Measurements from ENCODE around the gene TAS1R2. TPM values are rescaled to one million over a fixed set of nuclear protein-coding genes. Genes with fewer than 3 reads are reported as not detected.
"Not testable (repeated sequence)": the region's sequence is repeated elsewhere in the genome, so short reads cannot be mapped to it uniquely, and the experiment has no call there.

The TAS1R2 gene
- total RNA-seq, result not detected

DNA sequence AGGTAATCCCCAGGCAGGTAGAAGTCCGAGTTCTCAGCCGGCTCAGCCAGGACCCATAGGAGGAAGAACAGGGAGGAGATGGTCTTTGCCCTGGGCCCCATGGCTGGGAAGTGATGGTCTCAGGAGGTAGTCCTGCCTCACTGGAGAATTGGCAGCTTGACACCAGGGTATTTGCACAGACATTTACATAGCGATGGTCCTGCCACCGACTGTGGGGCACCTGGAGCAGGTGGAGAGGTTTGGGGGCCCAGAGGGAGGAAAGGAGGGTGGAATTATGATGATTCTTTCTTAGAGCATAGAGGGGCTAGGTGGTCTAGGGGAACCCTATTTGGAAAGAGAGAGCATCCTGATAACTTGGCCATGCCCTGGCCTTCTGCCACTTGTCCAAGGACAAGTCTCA lies at the start of gene TAS1R2:
Gene TAS1R2, minus strand, starts transcription at position 101 of the 400 bp plus-strand sequence. Its CDS starts 0 bp downstream, at position 101.
- DNase-seq, result no peak

DNA sequence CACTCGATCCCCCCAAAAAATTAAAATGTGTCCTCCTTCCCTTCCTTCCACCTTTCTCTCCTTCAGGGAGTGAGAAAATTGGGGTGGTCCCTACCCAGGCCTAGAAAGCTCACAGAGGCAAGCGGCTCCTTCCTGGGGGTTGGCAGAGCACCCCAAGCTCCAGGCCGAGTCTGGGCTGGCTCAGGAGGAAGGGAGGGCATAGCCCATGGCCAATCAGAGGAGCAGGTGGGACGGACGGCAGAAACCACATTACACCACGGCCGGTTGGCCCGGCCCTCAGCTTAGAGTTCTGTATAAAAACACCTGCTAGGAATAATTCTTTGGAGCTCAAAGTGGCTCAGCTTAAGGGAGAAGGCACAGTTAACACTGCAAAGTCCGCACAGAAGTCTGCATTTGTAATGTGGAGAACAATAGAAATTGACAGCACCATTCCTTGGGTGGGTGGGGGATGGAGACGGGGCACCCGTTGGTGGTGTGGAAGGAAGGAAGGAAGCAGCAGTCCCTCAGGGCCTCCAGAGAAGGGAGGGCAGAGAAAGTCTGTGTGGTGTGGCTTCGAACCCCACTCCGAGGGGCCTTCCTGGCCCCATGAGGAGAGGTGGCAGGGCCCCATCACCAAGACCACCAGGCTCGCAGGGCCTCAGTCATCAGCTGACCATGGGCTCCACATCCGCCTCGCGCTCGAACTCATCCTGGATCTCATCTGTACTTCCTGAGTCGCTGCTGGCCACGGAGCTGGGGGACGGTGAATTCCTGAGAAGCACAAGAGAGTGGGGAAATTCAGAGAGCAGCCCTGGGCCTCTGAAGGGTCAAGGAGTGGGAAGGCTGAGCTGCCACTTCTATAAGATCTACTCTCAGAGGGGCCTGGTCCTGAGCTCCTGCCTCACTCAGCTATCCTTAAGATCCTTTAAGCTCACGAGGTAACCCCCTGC lies 48.7 kb upstream of the TAS1R2 start:
- no peak for DNase-seq

DNA sequence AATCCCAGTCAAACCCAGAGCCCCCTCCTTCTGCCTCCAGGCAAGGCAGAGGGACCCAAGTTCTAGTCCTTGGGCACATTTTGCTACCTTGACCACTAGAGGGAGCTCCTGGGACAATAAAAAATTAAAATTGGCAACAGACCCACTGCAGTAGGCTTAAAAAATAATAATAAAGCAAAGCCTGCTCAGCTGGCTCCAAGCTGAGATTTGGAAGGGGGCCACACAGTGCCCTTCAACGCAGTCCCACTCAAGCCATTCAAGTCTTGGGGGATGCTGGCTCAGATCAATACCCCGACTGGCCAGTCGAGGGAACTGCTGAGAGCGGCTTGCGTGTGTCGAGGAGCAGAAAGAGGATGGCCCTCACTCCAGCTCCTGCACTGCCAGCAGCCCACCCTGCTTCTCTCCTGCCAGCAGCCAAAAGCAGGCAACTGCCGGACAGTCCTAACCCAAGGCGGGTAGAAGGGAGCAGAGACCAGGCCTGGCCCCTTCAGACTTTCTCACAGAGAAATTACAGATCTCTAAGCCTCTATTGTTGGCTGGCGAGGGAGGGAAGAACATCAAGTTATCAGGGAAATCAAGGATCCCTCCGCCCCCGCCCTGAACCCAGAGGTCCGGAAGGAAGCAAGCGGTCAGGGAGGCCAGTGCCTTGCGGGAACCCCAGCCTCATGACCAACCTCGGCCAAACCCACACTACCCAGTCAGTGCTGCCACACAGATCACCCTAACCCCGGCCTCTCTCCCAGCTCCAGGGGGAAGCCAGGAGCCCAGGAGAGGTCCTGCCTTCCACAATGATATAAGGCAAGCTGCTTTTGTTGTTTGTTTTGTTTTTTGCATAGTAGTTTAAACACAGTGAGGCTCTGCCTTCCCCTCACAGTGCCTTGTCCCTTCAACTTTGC lies 47.8 kb upstream of the TAS1R2 start:
- DNase-seq, result peak; percentile 31

DNA sequence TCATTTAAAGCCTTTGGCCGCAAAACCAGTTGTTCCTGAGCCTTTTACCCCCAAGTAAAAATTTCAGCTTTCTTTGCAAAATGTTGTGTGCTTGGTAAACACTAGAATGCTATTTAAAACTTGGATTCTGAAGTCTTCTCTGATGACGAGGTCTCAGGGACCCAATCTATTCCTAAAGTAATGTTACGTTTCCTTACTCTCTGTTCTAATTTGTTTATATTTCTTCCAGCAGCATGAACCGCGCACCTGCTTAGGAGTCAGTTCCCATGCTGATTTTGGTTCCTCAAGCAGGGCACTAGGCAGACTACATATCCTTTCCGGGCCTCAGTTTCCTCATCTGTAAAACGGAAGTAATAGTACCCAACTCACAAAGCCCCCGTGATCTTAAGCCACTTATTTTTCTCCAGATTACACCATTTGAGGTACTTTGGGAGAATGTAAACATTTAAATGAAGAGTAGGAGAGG lies 43.9 kb upstream of the TAS1R2 start:
- DNase-seq, result no peak

DNA sequence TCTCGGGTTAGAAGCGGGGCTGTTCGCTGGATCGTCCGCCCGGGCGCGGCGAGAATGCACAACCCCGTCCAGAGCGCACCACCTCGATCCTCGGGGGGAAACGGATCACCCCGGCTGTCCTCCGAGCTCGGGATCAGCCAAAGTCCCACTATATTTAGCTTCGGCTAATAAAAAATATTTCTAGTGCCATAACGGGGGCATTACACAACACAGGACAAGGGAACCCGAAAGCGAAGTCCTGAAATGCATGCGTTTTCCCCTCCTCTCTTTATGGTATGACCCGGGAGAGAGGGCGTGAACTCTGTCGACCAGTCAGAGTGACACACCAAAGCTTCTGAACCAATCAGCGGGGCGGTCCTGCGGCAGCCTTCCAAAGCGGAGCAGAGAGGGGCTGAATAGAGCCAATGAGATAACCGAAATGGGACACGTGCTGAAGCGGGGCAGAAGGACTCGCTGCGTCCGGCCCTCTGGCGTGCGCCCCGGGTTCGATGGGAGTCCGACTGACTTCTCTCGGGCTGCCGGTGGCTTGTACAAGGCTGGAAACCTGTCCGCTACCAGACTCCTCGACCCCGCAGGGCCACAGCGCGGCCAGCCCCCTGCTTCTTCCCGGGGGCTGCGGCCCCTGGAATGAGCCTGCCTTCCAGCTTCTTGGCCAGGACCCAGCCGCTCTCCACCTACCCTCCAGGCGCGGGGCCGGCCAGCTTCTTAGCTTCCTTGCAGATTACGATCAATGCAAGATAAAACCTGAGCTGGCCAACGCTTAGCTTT lies 43.2 kb upstream of the TAS1R2 start, which contains the start of gene ALDH4A1:
Gene ALDH4A1, minus strand, starts transcription at position 33 of the 768 bp plus-strand sequence. Its CDS starts 32 bp downstream, at position 1.
- peak; percentile 97 for DNase-seq

DNA sequence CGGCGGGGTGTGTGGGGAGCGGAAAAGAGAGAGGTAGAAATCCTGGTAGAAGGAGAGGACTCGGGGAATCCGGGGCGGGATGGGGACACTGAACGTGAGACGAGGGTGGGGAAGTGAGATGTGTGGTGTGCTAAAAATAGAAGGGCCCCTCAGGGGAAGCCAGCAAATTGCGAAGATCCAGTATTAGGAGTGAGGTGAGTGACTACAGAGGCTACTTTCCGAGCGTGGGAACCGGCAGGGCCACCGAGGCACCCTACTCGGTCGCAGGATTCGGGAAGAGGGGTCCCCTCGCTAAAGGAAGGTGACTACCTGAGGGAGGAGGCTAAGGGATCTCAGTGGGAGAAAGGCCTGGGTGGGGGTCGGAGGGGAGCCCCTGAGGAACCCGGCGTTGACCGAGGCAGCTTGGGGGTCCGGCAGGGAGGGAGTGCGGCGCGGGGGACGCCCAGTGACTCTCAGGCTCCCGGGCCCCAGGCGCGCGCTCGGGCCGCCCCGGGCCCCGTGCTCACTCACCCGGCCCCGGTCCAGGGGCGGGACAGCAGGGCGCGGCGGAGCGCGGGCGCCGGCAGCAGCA lies 42.6 kb upstream of the TAS1R2 start:
- DNase-seq, result no peak

DNA sequence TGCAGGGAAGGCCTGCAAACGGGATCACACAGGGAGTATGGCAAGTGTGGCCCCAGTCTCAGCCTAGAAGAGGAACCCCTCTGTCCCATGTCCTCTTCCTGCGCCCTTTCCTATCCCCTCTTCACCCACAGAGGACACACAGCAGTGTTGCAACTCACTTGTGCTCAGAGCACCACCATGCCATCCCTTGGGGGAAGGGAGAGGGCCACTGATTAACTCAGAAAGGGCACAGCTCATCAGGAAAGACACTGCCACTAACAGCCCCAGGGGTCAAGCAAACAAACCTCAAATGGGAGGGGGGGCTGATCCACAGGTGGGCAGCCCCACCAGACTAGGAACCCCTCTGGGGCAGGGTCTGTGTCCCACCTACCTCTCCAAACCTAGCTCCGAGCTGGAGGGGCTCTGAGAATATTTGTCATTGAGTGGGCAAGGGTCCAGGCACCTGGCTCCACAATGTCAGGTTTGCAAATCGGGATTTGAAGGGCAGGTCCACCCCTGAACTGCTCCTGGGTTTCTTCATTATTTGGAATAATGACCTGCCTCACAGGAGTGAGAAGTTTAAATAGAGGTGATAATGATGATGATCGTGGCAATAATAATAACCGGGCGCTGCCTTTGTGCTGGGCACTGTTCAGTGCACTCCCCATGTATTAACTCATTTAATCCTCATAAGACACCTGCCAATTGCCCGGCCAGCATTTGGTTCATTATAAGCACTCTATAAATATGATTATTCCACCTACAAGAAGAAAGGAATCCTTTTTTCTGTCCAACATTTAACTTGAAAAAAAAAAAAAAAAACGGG lies 41.9 kb upstream of the TAS1R2 start:
- no peak for DNase-seq

DNA sequence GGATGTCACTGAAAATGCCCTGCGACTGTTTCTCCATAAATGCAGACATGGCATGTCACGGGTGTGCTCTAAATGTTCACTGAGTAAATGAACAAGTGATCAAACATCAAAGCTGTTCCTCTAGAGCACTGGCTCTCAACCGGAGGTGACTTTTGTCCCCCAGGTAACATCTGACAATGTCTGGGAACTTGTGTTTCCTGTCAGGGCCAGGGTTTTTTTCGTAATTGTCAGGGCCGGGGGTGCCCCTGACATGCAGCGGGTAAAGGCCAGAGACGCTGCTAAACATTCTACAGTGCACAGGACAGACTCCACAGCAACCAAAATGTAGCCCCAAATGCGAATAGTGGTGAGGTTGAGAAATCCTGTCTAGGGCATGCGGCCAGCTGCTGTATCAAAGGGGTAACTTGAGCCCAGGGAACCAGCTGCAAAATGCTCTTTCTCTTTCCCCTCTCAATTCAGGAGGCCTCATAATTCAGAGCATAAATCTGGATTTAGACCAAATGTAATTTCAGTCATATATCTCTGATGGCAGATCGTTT lies 40.9 kb upstream of the TAS1R2 start:
- no peak for DNase-seq

DNA sequence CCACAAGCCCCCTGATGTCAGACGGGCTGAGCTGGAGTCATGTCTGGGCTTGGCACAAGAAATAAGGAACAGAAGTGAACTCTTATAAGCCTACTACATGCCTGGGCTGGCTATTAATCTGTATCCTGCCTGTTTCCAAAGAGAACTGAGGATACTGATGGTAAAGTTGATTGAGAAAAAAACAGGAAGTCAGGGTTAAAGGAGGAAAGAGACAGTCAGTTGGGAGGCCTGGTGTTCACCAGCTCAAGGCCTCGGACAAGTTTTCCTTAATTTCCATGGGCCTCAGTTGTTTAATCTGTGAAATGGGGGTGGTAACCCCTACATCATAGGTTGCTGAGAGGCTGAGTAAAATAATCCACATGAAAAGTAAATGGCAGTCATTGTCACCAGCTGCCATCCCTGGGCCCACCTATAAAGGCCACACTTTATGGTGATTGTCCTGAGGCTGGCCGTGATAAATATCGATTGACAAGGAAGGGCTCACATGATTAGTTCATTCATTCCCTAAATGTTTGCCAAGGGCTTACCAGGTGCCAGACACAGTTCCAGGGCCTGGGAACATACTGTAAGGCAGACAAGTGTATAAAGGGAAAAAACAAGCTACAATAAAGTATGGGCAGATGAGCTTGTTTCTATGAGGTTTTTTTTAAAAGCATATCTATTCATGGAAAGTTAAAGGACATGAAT lies 40.0 kb upstream of the TAS1R2 start:
- DNase-seq, result no peak

DNA sequence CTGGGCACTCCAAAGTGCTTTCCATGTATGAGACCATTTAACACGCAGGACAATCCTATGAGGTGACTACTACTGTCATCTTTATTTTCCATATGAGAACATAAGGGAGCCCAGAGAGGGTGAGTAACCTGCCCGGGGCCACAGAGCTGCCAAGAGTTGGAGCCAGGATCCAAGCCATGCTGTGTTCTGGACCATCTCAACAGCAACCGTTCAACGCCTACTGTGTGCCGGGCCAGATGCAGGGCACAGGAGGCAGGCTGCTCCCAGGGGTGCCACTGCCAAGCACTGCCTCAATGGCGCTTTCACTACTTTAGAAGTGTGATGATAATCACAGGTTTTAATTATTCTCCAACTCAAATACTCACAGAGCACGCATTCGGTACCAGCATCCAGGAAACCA lies 39.1 kb upstream of the TAS1R2 start:
- DNase-seq, result no peak

DNA sequence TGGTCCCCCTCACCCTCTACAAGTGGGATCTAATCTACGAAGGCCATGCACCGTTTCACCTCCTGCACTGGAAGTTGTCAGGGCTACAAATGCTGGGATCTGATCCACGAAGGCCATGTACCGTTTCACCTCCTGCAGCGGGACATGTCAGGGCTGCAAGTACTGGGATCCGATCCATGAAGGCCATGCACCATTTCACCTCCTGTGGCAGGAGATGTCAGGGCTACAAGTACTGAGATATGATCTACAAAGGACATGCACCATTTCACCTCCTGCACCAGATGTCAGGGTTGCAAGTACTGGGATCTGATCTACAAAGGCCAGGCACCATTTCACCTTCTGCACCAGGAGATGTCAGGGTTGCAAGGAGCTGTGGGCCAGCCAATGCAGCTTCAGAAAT lies 35.9 kb upstream of the TAS1R2 start:
- no peak for DNase-seq

DNA sequence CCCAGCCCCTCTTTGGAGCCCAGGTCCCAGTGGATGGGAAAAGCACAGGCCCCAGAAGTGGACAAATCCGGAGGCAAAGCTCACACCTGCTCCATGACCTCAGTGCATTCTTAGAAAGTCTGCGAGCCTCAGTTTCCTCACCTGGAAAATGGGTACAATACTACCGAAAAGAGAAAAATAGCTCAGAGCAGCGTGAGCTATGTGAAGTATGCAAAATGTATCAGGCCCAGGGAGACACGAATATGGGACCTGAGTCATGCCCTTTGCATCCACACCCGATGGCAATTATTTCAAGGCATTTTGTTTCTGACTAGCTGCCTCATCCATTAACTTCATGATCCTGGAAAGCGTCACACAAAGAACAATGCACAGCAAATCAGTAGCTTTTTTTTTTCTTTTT lies 33.7 kb upstream of the TAS1R2 start:
- DNase-seq, result no peak

DNA sequence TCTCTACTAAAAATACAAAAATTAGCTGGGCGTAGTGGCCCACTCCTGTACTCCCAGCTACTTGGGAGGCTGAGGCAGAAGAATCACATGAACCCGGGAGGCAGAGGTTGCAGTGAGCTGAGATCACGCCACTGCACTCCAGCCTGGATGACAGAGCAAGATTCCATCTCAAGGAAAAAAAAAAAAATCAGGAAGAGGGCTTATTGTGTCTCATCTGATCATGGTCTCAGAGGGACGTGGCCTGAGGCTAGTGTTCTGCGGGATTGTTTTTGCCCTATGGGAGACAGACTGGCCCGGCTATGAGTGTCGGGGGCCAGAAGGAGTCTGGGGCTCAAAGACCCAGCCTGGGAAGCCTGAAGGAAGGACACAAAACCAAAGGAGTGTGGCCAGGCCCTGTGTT lies 32.4 kb upstream of the TAS1R2 start:
- not testable (repeated sequence) for DNase-seq

DNA sequence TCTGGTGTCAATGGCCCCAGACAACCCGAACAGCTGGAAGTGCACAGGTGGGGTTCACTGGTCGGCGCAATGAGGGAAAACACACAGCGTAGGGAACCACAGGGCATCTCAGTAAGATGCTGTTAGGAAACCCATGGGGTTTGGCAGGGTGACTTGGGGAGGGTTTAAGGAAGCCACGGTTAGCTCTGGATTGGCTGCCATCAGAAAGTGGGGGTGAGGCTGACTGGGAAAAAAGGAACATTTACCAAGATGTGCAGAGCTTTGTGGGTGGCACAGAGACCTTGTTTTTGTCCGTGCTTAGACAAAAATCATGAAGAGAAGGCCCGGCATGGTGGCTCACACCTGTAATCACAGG lies 31.9 kb upstream of the TAS1R2 start:
- DNase-seq, result no peak

DNA sequence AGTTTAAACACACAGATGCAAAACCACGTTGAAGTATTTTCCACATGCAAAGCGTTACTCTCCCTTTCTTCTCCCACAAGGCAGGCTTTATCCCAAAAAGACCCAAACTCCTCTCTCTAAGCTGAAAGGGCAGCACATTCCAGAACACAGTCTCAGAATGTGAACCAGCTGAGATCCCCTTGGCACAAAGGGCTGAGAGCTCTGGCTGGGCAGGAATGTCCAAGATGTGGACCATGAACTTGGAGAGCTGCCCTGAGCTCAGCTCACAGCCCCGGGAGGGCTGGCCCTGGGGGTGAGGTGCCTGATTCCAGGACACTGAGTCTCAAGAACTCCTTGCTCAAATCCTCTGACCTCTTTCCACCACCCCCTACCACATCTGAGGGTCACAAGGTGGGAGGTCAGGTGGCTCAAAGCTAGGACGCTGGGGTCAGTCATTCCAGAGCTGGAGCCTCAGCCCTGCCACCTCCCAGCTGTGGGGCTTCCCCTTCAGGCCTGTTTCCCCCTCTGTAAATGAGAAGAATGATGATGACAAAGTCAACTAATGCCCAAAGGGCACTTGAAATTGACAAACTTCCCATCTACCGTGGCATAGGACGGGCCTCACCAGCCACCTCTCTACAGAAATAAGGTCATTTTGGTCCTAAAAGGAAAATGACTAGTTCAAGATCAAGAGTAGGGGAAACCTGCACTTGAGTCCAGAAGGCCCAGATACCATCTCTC lies 31.4 kb upstream of the TAS1R2 start:
- no peak for DNase-seq

DNA sequence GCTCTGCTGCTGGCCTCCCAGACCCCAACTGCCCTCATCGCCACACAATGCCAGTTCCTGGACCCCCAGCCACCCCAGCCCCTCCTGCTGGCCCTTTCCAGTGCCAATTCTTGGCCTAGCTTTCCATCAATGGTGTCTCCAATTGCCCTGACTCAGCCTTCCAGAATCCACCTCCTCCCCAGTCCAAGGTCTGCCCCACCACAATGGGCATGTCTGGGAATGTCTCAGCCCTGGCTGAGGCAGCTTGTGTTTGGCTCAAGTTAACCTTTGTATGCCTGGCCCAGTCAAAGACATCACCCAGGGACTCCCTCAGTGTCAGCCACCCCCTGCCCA lies 26.5 kb upstream of the TAS1R2 start:
- DNase-seq, result no peak

DNA sequence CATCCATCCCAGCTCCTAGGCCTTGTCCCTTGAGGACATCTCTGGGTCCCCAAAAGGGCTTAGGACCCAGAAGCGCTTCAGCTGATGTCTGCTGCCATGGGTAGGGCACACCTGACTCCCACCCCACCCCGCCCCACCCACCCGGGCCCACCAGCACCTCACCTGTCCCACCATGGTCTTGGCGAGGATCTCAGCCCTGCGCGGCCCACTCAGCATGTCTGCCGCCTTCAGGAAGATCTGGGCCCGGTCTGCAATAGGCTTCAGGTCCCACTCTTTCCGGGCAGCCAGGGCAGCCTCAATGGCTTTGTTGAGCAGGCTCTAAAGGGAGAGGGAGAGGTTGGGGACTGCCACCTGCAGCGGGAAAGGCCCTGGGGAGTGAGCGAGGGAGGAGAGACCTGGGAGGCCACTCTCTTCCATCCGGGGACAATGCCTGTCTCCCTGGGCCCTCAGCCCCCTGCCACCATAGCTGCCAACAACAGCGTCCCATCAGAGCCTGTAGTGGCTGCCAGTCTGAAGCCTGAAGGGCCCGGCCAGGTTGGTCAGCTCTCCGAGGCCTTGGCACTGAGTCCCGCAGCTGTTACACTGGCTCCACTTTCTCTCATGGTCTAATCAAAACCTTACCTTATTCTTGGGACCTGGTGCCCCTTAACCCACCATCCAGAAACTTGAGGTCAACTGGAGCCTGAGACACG lies 26.0 kb upstream of the TAS1R2 start:
- DNase-seq, result no peak

DNA sequence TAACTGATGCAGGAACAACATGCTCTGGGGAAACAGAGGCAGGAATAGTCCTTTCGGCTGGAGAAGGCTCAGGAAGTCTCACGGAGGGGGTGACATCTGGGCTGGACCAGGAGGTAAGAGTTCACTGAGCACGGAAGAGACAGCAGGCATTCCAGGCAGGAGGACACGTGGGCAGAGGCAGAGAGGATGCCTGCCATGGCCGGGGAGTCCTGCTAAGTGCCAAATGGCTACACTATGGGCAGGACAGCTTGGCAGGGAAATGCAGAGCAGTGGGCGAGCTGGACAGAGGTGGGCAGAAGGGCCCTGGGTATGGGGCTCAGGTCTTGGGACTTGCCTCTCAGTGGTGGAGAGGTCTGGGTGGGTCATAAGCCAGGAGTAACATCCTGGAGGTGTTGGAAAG lies 25.3 kb upstream of the TAS1R2 start:
- no peak for DNase-seq

DNA sequence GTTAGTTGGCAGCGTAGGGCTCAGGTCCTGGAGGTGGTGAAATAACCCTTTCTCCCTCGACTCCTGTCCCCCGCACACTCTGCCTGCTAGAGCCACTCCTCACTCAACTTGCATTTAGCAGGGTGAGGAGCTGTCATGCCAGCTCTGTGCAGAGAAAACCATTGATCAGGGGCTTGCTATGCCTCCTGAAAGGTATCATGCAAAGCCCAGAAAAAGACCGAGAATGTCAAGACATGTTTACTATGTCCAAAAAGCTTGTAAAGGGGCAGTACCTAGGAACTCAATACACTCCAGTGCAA lies 24.9 kb upstream of the TAS1R2 start:
- no peak for DNase-seq

Data from occipital lobe (tissue), 2 donors.